K562 (cell line): Measurements from ENCODE around the gene BAIAP3. TPM values are rescaled to one million over a fixed set of nuclear protein-coding genes. Genes with fewer than 3 reads are reported as not detected.
A peak's percentile ranks its signal among the peaks of the same experiment; 100 is the strongest.

Experiments used
- ATAC-seq: fragments of 200-7000 bp; cut with Tn5 transposase; 3 replicates; pipeline ENCODE4 v1.9.1; 2020; ENCODE audit warnings: moderate library complexity
- BruUV-seq: library from RNA; stranded (reverse); fragments of 400-500 nt; replicated peaks from 2 replicates; lab custom pipeline; 2021; lab: Mats Ljungman, UMichigan
- CTCF ChIA-PET: fragments of 300-600 bp; formaldehyde crosslinking; extraction: SDS; loops from one replicate; lab custom pipeline; 2021; ENCODE audit warnings: low intra/inter-chr PET ratio; lab: Yijun Ruan, JAX
- POLR2A ChIA-PET: fragments of 300-600, 350-650 bp; sonication (Branson Sonifier 250); formaldehyde crosslinking; extraction: SDS; loops from one replicate; lab custom pipeline; 2021; ENCODE audit warnings: antibody characterized with exemption, inconsistent platforms; lab: Yijun Ruan, JAX
- DNase-seq, 4 experiments: peaks; one replicate each; pipeline versions ENCODE4 v3.0.0 to v3.0.0-alpha.2; 2011 to 2018; ENCODE audit warnings: low spot score in 3 of 4, mixed read lengths in 3 of 4; ENCODE audit errors: extremely low read depth in 1 of 4
- FAIRE-seq: peaks from 2 replicates; lab custom pipeline; 2011; peaks lifted over from hg19 to GRCh38; lab: Jason Lieb, UNC
- H2AFZ ChIP-seq: 2 replicates; pipeline ENCODE4 v1.6.0; 2011; ENCODE audit warnings: low read depth, low read length, control low read depth, inconsistent platforms
- H3K27ac ChIP-seq: fragments of 200-600 bp; 3 replicates; pipeline ENCODE4 v1.8.0; 2011; ENCODE audit warnings: low read depth, mild to moderate bottlenecking, control low read depth, inconsistent platforms, low read length, moderate library complexity, mixed read lengths; ENCODE audit errors: extremely low read depth
- H3K27me3 ChIP-seq, 2 experiments: fragments of 300-600 bp in 1 of 2; 2 replicates in 1 of 2; 3 replicates in 1 of 2; pipeline versions ENCODE4 v1.6.0 to v1.8.0; 2011; ENCODE audit warnings: inconsistent platforms in 2 of 2, low read length in 2 of 2, mild to moderate bottlenecking in 1 of 2, mixed read lengths in 1 of 2, moderate library complexity in 1 of 2; ENCODE audit not compliant: control insufficient read depth in 2 of 2, insufficient read depth in 2 of 2
- H3K36me3 ChIP-seq: fragments of 300-600 bp; 3 replicates; pipeline ENCODE4 v1.8.0; 2011; ENCODE audit warnings: mild to moderate bottlenecking, low read length, inconsistent platforms; ENCODE audit not compliant: control insufficient read depth, insufficient read depth
- H3K4me1 ChIP-seq, 2 experiments: fragments of 200-600 bp in 1 of 2; replicated peaks in 1 of 2; 2 replicates in 1 of 2; 3 replicates in 1 of 2; pipeline versions ENCODE4 v1.5.1 to v1.8.0; 2011; ENCODE audit warnings: inconsistent platforms in 2 of 2, low read length in 2 of 2, mild to moderate bottlenecking in 1 of 2, mixed read lengths in 1 of 2, moderate library complexity in 1 of 2; ENCODE audit not compliant: control insufficient read depth in 2 of 2, insufficient read depth in 2 of 2
- H3K4me2 ChIP-seq: 2 replicates; pipeline ENCODE4 v1.6.1; 2011; ENCODE audit warnings: low read length, control low read depth, inconsistent platforms, mixed read lengths; ENCODE audit not compliant: insufficient read depth
- H3K4me3 ChIP-seq: fragments of 200-600 bp; sonication (generic), shearing (Covaris generic); 2 replicates; pipeline ENCODE4 v1.5.1; 2016; ENCODE audit warnings: control low read depth, inconsistent platforms
- H3K79me2 ChIP-seq: fragments of 200-600 bp; 3 replicates; pipeline ENCODE4 v1.8.0; 2011; ENCODE audit warnings: low read length, inconsistent platforms; ENCODE audit not compliant: control insufficient read depth, insufficient read depth
- H3K9ac ChIP-seq, 2 experiments: 2 replicates each; pipeline versions ENCODE4 v1.6.0 to v1.6.1; 2011; ENCODE audit warnings: low read depth in 2 of 2, low read length in 2 of 2, control low read depth in 1 of 2, inconsistent platforms in 1 of 2, mild to moderate bottlenecking in 1 of 2, mixed read lengths in 1 of 2; ENCODE audit not compliant: insufficient read depth in 1 of 2
- H3K9me1 ChIP-seq: one replicate; pipeline ENCODE4 v1.6.0; 2011; ENCODE audit warnings: inconsistent platforms, mild to moderate bottlenecking, low read length, moderate library complexity; ENCODE audit not compliant: control insufficient read depth, insufficient read depth
- H3K9me3 ChIP-seq: replicated peaks from 2 replicates; pipeline ENCODE4 v1.5.1; 2011; ENCODE audit warnings: low read depth, low read length, inconsistent platforms; ENCODE audit not compliant: control insufficient read depth, insufficient read depth
- H4K20me1 ChIP-seq: replicated peaks from 2 replicates; pipeline ENCODE4 v1.6.1; 2011; ENCODE audit warnings: low read length, inconsistent platforms, mixed read lengths; ENCODE audit not compliant: control insufficient read depth, insufficient read depth
- CTBP1 ChIP-seq: fragments of 450-650 bp; IDR thresholded peaks from 2 replicates; pipeline ENCODE4 v1.6.1; 2016; ENCODE audit warnings: borderline replicate concordance
- EGR1 ChIP-seq: fragments of 450-650 bp; conservative IDR thresholded peaks from 2 replicates; pipeline ENCODE4 v1.6.1; 2017; ENCODE audit warnings: mild to moderate bottlenecking
- MAZ ChIP-seq, 2 experiments: fragments of 450-650 bp in 1 of 2; sonication (generic) in 1 of 2; formaldehyde crosslinking; IDR thresholded peaks in 1 of 2; conservative IDR thresholded peaks in 1 of 2; 2 replicates each; pipeline versions ENCODE4 v1.4.0 to v1.5.0; 2020; ENCODE audit warnings: mild to moderate bottlenecking in 1 of 2, missing genetic modification reagents in 1 of 2
- PHB ChIP-seq: fragments of 250-450 bp; sonication (Bioruptor Pico); IDR thresholded peaks from 2 replicates; pipeline ENCODE4 v1.5.0; 2021
- POLR2G ChIP-seq: fragments of 200-400 bp; formaldehyde crosslinking; IDR thresholded peaks from 2 replicates; pipeline ENCODE4 v1.6.1; 2017; ENCODE audit warnings: low read depth, mild to moderate bottlenecking, antibody characterized with exemption, low read length, moderate library complexity
- ZBTB17 ChIP-seq: fragments of 450-650 bp; formaldehyde crosslinking; IDR thresholded peaks from 2 replicates; pipeline ENCODE4 v1.4.0; 2020; ENCODE audit warnings: mild to moderate bottlenecking
- WGBS: fragments of 100-300 bp; shearing (Covaris generic); methylation state at CpG from one replicate; pipeline ENCODE4 v1.1.6; 2016; ENCODE audit warnings: low coverage, mixed read lengths; ENCODE audit not compliant: insufficient coverage; ENCODE audit errors: missing lambda C conversion rate; 5-methylcytosine and 5-hydroxymethylcytosine counted together
- in situ Hi-C: fragments of 300-500 bp; cut with MboI; formaldehyde crosslinking; loops from 4 replicates; pipeline ENCODE4 v1.15.0; 2018; ENCODE audit warnings: inconsistent platforms, mixed read lengths
- intact Hi-C: fragments of 100-400 bp; cut with micrococcal nuclease; formaldehyde crosslinking; loops from 2 replicates; pipeline ENCODE4 v1.14.2; 2022
- polyA plus RNA-seq, 8 experiments: library from polyadenylated mRNA; depleted of rRNA in 4 of 8; stranded (reverse) in 5 of 8; unstranded in 3 of 8; fragments of >200 nt; fragmentation: Nextera tagmentation in 2 of 8; fragmentation: Illumina TruSeq in 1 of 8; extraction: Ambion mirVana in 2 of 8; extraction: Trizol in 1 of 8; gene quantifications; 2 replicates each; pipeline versions ENCODE4 v1.2.1 to v1.2.3, GENCODE V29; 2011 to 2014; ENCODE audit warnings: inconsistent platforms in 1 of 8, missing spikeins in 1 of 8
- total RNA-seq, 7 experiments: library from RNA; depleted of rRNA in 6 of 7; stranded (reverse); fragments of >200 nt in 6 of 7; fragmentation: Illumina TruSeq in 2 of 7; extraction: Trizol in 2 of 7; gene quantifications; 2 replicates each; pipeline versions ENCODE4 v1.2.1 to v1.2.3, GENCODE V29; 2011 to 2021; ENCODE audit warnings: low replicate concordance in 1 of 7
- TF ChIP-seq, protein P1 (sequence below): fragments of 450-650 bp; IDR thresholded peaks from 2 replicates; pipeline ENCODE4 v1.6.1; 2016; ENCODE audit warnings: antibody characterized with exemption
- TF ChIP-seq, protein P2 (sequence below): fragments of 450-650 bp; conservative IDR thresholded peaks from 2 replicates; pipeline ENCODE4 v1.6.1; 2016; ENCODE audit warnings: missing genetic modification characterization, low read depth, mild to moderate bottlenecking, control low read depth, missing compliant biosample characterization
- TF ChIP-seq, protein P3 (sequence below), 2 experiments: fragments of 450-650 bp in 1 of 2; sonication (generic) in 1 of 2; formaldehyde crosslinking; conservative IDR thresholded peaks; 2 replicates each; pipeline versions ENCODE4 v1.4.0 to v1.8.1; 2020 to 2022; ENCODE audit warnings: mild to moderate bottlenecking in 1 of 2, missing genetic modification reagents in 1 of 2

Gene BAIAP3
- total and polyA plus RNA-seq, 9 of the 15 experiments (the other 6 are each of a cell fraction or from before 2014, with no cell fraction given), result 0.03 to 4.5 (median 0.57) TPM; not detected in 1

DNA sequence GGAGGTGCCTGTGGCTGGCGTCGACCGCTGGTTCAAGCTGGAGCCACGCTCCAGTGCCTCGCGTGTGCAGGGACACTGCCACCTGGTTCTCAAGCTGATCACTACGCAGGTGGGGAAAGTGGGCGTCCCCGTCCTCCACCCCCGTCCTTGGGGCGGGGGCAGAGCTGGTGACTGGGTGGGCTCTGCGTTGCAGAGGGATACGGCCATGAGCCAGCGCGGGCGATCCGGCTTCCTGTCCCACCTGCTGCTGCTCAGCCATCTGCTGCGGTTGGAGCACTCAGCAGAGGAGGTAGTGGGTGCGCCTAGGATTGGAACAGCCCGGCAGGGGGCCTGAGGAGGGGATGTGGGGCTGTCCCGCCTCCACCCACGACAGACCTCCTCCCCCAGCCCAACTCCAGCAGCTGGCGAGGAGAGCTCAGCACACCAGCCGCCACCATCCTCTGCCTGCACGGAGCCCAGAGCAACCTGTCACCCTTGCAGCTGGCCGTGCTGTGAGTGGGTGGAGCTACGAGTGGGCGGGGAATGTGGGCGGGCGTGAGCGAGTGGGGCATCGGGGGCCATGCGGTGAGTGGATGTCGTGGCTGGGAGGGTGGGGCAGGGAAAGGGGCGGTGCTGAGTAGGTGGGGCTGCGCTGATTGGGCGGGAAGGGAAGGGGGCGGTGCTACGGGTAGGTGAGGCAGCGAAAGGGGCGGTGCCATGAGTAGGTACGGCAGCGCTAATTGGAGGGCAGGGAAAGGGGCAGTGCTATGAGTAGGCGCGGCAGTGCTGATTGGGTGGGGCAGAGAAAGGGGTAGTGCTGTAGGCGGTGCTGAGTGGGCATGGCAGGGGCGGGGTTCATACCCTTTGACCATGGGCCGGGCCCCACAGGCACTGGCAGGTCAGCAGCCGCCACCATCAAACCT lies 9.3 kb downstream of the BAIAP3 start (continued):
- TF ChIP-seq, protein P1, sequence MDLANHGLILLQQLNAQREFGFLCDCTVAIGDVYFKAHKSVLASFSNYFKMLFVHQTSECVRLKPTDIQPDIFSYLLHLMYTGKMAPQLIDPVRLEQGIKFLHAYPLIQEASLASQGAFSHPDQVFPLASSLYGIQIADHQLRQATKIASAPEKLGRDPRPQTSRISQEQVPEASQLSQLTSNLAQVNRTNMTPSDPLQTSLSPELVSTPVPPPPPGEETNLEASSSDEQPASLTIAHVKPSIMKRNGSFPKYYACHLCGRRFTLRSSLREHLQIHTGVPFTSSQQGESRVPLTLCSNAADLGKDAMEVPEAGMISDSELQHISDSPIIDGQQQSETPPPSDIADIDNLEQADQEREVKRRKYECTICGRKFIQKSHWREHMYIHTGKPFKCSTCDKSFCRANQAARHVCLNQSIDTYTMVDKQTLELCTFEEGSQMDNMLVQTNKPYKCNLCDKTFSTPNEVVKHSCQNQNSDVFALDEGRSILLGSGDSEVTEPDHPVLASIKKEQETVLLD, result no peak
- TF ChIP-seq, all 486 proteins: peak for 44

DNA sequence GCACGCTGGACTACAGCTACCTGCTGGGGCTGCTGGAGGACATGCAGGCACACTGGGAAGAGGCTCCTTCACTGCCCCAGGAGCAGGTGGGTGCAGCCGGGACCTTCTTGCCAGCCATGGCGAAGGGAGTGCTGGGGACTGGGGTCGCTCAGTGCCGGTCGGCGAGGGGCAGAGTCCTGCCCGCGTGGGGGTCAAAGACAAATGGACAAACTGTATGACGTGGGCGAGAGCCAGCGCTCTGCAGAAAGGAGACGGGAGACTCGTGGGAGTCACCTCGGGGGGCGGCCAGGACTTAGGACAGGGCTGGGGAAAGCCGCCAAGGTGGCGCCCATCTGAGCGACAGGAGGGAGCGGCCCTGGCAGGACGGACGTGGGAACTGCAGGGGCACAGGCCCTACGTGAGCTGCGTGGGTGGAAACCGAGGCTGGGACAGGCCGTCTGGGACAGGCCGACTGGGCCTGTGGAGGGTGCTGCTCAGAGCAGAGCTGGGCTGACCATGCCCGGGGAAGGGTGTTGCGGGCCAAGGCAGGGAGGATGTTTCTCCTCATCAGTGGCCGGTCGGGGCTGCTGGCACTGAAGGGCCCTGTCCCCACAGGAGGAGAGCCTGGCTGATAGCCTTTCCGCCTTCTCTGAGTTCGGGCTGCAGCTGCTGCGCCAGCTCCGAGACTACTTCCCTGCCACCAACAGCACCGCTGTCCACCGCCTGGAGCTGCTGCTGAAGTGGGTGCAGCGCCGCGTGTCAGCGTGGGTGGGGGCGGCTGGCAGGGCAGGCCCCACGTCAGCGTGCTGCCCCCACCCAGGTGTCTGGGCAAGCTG lies 10.2 kb downstream of the BAIAP3 start:
- Histone ChIP-seq H4K20me1 (peaks cover 14% of the 10 kb centered on the region), H2AFZ (no peak overlapping the region), H3K4me3 (no peak overlapping the region), H3K27ac (no peak overlapping the region), H3K4me2 (peak overlapping the region; percentile 65), H3K9me1 (no peaks in the 10 kb centered on the region), H3K9me3 (no peaks in the 10 kb centered on the region), H3K9ac (peak overlapping the region in 1 of 2 experiments; percentile 76; a peak in 2 of 4 replicates), H3K36me3 (peaks cover 6% of the 10 kb centered on the region; the same call in 1 of the 3 replicates), H3K4me1 (peaks cover 6 to 89% of the 10 kb centered on the region in 2 experiments), H3K27me3 (no peaks in the 10 kb centered on the region), H3K79me2 (no peaks in the 10 kb centered on the region)
- intact Hi-C loops, result loop anchor here (10.0 kb wide), 1 partner anchor 49 kb away; no protein-coding TSS in a partner anchor
- POLR2A ChIA-PET, result interaction anchor here (0.7 to 3.0 kb wide), 6 partner anchors 12 to 65 kb away, joined by 3 to 21 read pairs (median 3); no protein-coding TSS in a partner anchor
- 19% methylated on average over 40 of the region's 44 CpGs for WGBS
- ATAC-seq (no peak), DNase-seq (no peak), FAIRE-seq (no peak)
- no TSS peak for BruUV-seq
- in situ Hi-C loops, result no loop called here
- CTCF ChIA-PET, result no interaction called here
- 0 out of 2 replicates have a peak, but pooled peaks have one; percentile 55 for TF ChIP-seq PHB (CRISPR knock-in tag)
- TF ChIP-seq POLR2G, result peak; percentile 9; the same call in 1 of the 2 replicates
- TF ChIP-seq, protein P2, sequence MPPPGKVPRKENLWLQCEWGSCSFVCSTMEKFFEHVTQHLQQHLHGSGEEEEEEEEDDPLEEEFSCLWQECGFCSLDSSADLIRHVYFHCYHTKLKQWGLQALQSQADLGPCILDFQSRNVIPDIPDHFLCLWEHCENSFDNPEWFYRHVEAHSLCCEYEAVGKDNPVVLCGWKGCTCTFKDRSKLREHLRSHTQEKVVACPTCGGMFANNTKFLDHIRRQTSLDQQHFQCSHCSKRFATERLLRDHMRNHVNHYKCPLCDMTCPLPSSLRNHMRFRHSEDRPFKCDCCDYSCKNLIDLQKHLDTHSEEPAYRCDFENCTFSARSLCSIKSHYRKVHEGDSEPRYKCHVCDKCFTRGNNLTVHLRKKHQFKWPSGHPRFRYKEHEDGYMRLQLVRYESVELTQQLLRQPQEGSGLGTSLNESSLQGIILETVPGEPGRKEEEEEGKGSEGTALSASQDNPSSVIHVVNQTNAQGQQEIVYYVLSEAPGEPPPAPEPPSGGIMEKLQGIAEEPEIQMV, result no peak
- TF ChIP-seq, protein P3, sequence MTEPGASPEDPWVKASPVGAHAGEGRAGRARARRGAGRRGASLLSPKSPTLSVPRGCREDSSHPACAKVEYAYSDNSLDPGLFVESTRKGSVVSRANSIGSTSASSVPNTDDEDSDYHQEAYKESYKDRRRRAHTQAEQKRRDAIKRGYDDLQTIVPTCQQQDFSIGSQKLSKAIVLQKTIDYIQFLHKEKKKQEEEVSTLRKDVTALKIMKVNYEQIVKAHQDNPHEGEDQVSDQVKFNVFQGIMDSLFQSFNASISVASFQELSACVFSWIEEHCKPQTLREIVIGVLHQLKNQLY (CRISPR knock-in tag; conservative IDR thresholded peaks at IDR 0.05), result 0 out of 4 replicates have a peak, but pooled peaks of 1 of the 2 experiments have one; percentile 14
- TF ChIP-seq CTBP1, result 0 out of 2 replicates have a peak, but pooled peaks have one; percentile 4
- peak; percentile 11; the same call in 1 of the 2 replicates for TF ChIP-seq EGR1
- 0 out of 4 replicates have a peak, but pooled peaks of 1 of the 2 experiments have one; percentile 5 for TF ChIP-seq MAZ (CRISPR knock-in tag; conservative IDR thresholded peaks at IDR 0.05 in 1 of 2, IDR thresholded peaks at IDR 0.05 in 1 of 2)
- 0 out of 2 replicates have a peak, but pooled peaks have one; percentile 20 for TF ChIP-seq ZBTB17 (CRISPR knock-in tag)
